Measurements from ENCODE around the gene RMDN3. TPM values are rescaled to one million over a fixed set of nuclear protein-coding genes. Genes with fewer than 3 reads are reported as not detected.

RMDN3 gene
- total RNA-seq, 1 donor from 2014 or later: 19.6 TPM

DNA sequence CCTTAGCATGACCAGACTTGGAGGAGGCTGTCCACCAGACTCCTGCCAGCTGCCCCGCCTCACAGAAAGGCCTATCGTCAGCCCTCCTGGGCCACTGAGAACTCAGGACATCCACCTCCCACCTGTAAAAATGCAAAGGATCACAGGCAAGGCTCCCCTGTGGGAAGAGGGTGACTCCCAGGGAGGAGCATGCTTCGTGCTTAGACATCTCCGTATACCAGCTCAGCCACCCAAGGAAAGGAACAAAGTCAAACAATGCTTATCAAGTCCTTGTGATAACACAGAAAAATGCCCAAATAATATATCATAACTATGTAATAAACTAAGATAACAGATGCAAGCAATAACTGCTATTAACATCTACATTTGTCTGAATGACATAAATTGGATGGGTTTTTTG is 4.2 kb downstream of the RMDN3 start:
- Histone ChIP-seq H3K4me1 (peaks cover 20% of the 10 kb centered on the region), H3K27me3 (no peaks in the 10 kb centered on the region), H3K9me3 (no peaks in the 10 kb centered on the region), H3K4me3 (no peak overlapping the region), H3K36me3 (peaks cover 0 to 28% of the 10 kb centered on the region in 2 donors), H3K27ac (no peak overlapping the region)
- intact Hi-C loops (cut with DNase I): loop anchor here (10.0 kb wide), 1 partner anchor 56 kb away; the partner anchor contains the start of gene RAD51
- TF ChIP-seq POLR2A (IDR thresholded peaks at IDR 0.05) (no peak), CTCF (IDR thresholded peaks at IDR 0.05) (no peak), POLR2AphosphoS5 (IDR thresholded peaks at IDR 0.05; ENCODE audit: insufficient read depth in 1 of 2, low read depth in 1 of 2) (no peak)
- no peak for DNase-seq (ENCODE audit: extremely low spot score in 2 of 2)

DNA sequence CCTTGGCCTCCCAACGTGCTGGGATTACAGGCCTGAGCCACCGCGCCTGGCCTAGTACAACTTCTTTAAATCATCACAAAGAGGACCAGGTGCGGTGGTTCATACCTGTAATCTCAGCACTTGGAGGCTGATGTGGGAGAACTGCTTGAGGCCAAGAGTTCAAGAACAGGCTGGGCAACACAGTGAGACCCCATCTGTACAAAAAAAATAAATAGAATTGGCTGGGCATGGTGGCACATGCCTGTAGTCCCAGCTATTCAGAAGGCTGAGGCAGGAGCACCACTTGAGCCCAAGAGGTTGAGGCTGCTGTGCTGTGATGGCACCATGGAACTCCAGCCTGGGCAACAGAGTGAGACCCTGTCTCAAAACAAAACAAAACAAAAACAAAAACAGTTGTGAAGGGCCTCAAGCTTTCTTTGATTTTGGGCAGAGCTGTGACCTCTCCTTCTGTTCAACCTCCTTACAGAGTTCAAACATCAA is 5.9 kb downstream of the RMDN3 start:
- H3K9me3 ChIP-seq: no peaks in the 10 kb centered on the region
- no peaks in the 10 kb centered on the region for H3K27me3 ChIP-seq
- H3K4me1 ChIP-seq: peaks cover 19% of the 10 kb centered on the region
- peaks cover 0 to 36% of the 10 kb centered on the region in 2 donors for H3K36me3 ChIP-seq
- intact Hi-C loops (cut with DNase I): no loop called here
- TF ChIP-seq POLR2A (IDR thresholded peaks at IDR 0.05) (no peak), CTCF (IDR thresholded peaks at IDR 0.05) (no peak), POLR2AphosphoS5 (IDR thresholded peaks at IDR 0.05; ENCODE audit: insufficient read depth in 1 of 2, low read depth in 1 of 2) (no peak)
- no peak overlapping the region for H3K27ac ChIP-seq
- DNase-seq (ENCODE audit: extremely low spot score in 2 of 2): no peak
- H3K4me3 ChIP-seq: no peak overlapping the region

DNA sequence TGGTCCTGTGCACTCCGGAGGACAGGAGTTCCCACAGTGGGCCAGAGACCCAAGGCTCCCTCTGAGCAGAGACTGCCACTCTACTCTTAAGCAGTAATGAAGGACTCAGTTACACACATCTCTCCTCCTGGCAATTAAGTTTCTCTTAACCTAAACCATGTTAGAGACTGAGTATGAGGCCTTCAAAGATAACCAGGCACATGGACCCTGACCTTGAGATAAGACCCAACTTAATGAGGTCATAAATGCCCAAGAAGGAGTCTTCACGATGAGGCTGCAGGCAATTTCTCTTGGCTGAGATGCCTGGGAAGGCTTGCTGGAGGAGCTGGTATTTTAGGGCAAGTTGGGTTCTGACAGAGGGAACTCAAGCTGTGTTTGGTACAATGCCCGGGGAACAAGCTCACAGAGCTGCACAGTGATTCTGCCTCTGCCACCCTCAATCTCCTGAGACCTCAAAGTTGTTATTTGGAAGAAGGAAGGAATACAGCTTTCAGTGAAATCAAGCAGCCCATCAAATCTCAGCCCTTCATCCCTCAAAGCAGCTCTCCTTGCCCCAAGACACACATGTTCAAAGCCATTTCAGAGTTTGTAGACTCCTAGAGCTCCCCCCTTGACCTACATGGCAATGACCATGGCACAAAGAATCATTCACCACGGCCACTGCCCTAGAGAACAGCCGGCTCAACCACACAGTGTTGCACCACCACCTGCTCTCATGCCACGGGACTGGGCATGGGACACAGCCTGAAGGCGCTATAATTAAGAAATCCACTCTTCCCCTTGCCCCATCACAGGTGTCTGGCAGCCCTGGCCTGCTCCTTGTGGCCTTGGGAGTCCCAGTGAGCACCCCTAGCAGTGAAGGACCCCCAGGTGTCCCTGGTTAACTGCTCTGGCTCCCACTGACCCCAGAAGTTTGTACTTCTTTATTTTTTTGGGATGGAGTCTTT is 7.1 kb downstream of the RMDN3 start:
- DNase-seq (ENCODE audit: extremely low spot score in 2 of 2): no peak
- Histone ChIP-seq H3K27ac (no peak overlapping the region), H3K36me3 (peaks cover 0 to 42% of the 10 kb centered on the region in 2 donors), H3K4me3 (no peak overlapping the region), H3K9me3 (no peaks in the 10 kb centered on the region), H3K4me1 (peaks cover 12% of the 10 kb centered on the region), H3K27me3 (no peaks in the 10 kb centered on the region)
- intact Hi-C loops (cut with DNase I): no loop called here
- TF ChIP-seq POLR2AphosphoS5 (IDR thresholded peaks at IDR 0.05; ENCODE audit: insufficient read depth in 1 of 2, low read depth in 1 of 2) (no peak), CTCF (IDR thresholded peaks at IDR 0.05) (no peak), POLR2A (IDR thresholded peaks at IDR 0.05) (no peak)

GRCh38 chr15:40746916-40747418 is 8.1 kb downstream of the RMDN3 start:
- Histone ChIP-seq H3K36me3 (peaks cover 0 to 47% of the 10 kb centered on the region in 2 donors), H3K4me1 (peaks cover 9% of the 10 kb centered on the region), H3K9me3 (no peaks in the 10 kb centered on the region), H3K4me3 (no peak overlapping the region), H3K27ac (no peak overlapping the region), H3K27me3 (no peaks in the 10 kb centered on the region)
- TF ChIP-seq POLR2AphosphoS5 (IDR thresholded peaks at IDR 0.05; ENCODE audit: insufficient read depth in 1 of 2, low read depth in 1 of 2) (no peak), CTCF (IDR thresholded peaks at IDR 0.05) (no peak), POLR2A (IDR thresholded peaks at IDR 0.05) (no peak)
- intact Hi-C loops (cut with DNase I): no loop called here
- no peak for DNase-seq (ENCODE audit: extremely low spot score in 2 of 2)

DNA sequence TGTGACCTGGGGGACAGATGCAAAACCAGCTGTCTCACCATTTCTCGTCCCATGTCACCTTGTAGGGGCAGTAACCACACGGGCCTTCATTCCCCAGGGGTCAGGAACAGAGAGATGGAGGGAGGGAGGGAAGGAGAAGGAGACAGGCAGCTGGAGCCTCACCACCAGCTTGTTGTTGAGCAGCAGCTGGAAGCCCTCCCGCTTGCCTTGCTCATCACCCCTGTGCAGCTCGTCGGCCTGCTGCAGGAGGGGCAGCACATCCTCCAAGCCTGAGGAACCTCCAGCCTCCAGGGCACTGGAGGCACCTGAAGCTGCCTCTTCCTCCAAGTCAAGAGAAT is 10.3 kb downstream of the RMDN3 start:
- intact Hi-C loops (cut with DNase I): no loop called here
- H3K4me3 ChIP-seq: no peak overlapping the region
- peaks cover 9% of the 10 kb centered on the region for H3K4me1 ChIP-seq
- H3K9me3 ChIP-seq: no peaks in the 10 kb centered on the region
- H3K27me3 ChIP-seq: no peaks in the 10 kb centered on the region
- DNase-seq (ENCODE audit: extremely low spot score in 2 of 2): no peak
- TF ChIP-seq POLR2A (IDR thresholded peaks at IDR 0.05): no peak
- no peak for TF ChIP-seq CTCF (IDR thresholded peaks at IDR 0.05)
- H3K27ac ChIP-seq: no peak overlapping the region
- peaks cover 0 to 38% of the 10 kb centered on the region in 2 donors for H3K36me3 ChIP-seq

Data from vagina (tissue), 2 donors.